Bone marrow (tissue), 2 donors: ENCODE measurements around the gene PRKCQ.

Experiments used
- DNase-seq, 2 donors: peaks; one replicate each; lab custom pipeline; 2025; lab: John Stamatoyannopoulos, UW

PRKCQ gene

GRCh38 chr10:6579904-6580278 is at the start of gene PRKCQ:
Gene PRKCQ, minus strand, starts transcription at chr10:6580276. Its CDS starts 65,141 bp downstream, at chr10:6515135.
- peak in 1 of 2 donors; percentile 60 for DNase-seq

DNA sequence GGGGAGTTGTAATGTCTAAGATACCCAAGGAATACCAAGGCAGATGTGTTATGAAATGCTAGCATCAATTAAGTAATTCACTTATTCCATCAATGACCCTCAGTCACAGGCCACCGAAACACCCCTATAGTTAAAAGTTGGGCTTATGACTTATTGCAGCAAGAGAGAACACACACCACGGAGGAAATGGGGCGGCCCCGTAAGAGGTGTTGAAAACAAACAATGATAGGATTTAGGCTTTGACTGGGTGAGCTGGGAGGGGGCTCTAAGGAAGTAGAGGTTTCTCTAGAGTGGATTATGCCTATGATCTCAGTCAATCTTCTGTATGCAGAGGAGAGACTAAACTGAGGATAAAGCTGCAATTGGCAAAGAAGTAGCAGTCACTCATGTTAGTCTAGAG is 45.4 kb upstream of the PRKCQ start:
- DNase-seq, result no peak

- DNase-seq, result no peak
Observed at GRCh38 chr10:6624392-6624791, 44.3 kb upstream of the PRKCQ start.

DNA sequence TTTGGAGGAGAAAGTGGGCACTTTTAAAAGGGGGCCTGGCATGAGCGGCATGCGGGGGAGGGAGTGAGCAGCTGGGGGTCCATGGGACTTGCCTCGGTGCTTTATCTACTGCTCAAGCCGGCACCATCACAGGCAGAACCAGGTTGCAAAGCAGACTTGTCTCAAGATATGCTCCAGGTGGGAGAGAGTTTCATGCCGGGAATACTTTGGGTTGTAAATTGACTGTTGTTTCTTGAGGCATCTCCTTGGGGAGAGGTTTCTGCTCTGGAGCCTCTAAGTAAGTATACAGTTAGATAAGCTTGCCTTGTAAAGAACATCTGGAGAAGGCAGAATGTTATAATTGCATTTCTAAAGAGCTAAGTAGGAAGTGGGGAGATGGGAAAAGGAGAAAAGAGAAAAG is 42.8 kb upstream of the PRKCQ start:
- DNase-seq, result no peak

DNA sequence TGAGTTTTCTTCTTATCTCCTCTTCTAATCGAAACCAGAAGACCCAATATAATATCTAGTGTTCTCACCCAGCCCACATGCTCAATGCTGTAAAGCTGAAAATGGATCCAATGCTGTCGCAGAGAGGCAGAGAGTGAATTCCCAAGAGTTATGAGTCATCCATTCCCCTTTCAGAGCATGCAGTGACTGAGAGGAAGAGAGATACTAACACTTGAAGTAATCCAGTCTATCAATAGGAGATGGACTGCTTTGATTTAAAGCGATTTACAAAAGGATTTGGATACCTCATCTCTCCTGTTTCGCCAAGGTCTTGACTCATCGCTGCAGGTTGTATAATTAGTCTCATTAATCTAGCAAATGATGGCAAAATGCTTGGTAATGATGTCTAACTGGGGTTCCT is 41.5 kb upstream of the PRKCQ start:
- no peak for DNase-seq

- no peak for DNase-seq
Observed at GRCh38 chr10:6619660-6620059, 39.6 kb upstream of the PRKCQ start.

GRCh38 chr10:6618340-6618739 is 38.3 kb upstream of the PRKCQ start:
- DNase-seq, result no peak

DNA sequence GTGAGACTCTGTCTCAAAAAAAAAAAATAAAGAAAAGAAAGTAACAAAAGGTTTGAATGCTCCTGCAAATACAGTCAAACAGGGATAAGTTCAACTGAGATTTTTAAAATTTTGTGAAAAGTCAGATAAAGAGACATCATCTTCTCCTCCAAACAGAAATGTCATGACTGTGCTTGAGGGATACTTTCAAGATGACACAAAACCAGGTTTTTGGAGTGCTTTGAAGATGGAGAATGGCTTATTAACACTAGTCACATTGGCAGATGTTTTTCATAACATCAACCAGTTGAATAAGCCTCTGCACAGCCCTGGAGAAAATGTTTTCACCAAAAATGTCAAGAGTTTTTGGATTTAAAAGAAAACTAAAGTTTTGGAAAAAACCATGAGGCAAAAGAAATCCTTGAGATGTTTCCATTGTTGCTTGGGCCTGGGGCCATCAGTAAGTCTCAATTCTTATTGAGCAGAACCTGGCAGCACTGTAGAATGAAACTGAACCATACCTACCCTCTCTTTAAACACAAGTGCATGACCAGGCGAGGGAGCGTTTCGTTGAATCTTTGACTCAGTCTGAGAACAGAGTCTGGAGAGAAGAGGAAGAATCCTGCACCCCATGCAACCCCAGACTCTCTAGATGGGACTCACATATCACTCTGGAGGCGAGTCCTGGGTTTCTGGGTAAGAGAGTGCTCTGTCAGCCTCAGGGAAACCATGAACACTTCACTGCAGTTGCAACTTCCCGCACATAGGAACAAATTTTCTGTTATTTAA is 37.4 kb upstream of the PRKCQ start:
- no peak for DNase-seq

GRCh38 chr10:6615971-6616370 is 35.9 kb upstream of the PRKCQ start:
- no peak for DNase-seq

- peak in 1 of 2 donors; percentile 26 for DNase-seq
Observed at GRCh38 chr10:6612371-6612770, 32.3 kb upstream of the PRKCQ start.

DNA sequence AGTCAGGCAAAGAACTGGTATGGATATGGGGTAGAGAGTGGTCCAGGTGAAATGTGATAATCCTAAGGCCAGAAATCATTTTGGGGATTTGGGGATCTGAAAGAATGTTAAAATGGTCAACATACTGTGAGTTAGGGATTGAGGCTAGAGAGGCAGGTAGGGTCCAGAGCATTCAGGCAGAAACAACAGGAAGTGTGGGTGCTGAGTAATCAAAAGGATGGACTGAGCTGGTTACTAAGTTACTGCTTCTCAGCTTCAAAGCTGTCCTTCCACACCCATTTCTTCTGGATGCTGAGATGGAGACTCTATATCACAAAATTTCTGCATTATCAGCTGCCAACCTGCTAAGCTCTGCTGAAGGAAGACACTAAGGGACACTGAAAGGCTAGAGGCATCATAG is 30.6 kb upstream of the PRKCQ start:
- no peak for DNase-seq

DNA sequence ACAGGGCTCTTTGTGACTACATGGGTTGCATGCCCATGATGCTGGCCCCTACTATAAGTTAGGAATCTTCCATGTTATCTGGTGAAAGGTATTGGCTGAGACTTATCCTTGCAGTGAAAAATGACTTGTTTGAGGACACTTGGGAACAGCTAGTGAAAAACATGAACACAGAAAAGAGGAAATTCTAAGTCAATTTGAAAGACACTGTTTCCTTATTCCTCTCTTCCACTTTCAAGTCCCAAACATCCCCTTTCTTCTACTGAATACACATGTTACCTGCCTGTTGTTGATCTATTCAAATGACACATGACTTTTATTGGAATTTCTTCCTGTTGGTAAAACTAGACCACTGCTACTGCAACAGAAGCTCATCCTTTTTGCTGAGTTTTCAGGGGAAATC is 29.5 kb upstream of the PRKCQ start:
- DNase-seq, result peak in 1 of 2 donors; percentile 6

DNA sequence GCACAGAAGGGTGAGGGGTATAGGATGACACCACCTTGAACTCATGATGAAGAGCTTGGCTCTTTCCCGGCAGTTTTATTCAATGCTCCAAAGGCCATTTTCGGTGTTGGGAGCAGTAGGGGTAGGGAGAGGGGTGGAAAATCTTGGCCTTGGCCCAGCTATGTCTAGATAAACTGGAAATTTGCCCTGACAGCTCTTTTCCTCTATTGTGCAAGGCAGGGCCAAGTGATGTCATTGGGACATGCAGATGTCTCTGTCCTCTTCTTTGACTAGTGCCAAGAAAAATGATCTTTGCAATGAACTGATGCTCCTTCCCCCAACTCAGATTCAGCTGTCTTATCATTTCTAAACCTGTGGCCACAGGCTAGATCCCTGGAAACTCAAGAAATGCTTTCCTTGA is 27.7 kb upstream of the PRKCQ start:
- DNase-seq, result no peak

DNA sequence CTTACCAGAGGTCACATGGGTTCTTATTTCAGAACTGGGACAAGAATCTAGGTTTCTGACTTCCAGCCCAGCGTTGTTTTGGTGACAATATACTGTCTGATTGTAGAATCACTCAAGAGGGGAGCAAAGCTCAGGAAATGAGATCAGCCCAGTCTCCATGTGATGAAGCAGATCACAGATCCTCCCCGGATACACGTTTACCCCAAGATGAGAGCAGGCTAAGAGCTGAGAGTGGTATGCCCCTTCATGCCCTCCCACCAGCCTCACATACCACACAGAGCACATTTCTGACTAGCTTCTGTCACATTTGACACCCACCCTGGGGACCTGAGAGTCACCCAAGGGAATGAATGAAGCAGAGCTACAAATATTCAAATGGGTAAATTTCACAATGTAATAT is 27.1 kb upstream of the PRKCQ start:
- DNase-seq, result no peak

- no peak for DNase-seq
Observed at GRCh38 chr10:6603142-6604125, 23.4 kb upstream of the PRKCQ start.

- no peak for DNase-seq
Observed at GRCh38 chr10:6602700-6603084, 22.6 kb upstream of the PRKCQ start.

GRCh38 chr10:6602026-6602699 is 22.1 kb upstream of the PRKCQ start:
- no peak for DNase-seq

DNA sequence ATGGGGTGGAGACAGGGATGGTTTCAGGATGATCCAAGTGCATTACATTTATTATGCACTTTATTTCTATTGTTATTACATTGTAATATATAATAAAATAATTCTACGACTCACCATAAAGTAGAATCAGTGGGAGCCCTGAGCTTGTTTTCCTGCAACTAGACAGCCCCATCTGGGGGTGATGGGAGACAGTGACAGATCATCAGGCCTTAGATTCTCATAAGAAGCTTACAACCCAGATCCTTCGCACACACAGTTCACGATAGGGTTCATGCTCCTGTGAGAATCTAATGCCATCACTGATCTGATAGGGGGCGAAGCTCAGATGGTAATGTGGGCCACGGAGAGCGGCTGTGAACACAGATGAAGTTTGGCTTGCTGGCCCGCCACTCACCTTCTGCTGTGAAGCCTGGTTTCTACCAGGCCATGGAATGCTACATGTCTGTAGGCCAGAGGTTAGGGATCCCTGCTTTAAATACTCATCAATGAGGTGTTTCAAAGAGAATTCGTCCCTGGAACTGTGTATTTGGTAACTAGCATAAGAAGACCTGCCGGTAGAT is 21.2 kb upstream of the PRKCQ start:
- no peak for DNase-seq

DNA sequence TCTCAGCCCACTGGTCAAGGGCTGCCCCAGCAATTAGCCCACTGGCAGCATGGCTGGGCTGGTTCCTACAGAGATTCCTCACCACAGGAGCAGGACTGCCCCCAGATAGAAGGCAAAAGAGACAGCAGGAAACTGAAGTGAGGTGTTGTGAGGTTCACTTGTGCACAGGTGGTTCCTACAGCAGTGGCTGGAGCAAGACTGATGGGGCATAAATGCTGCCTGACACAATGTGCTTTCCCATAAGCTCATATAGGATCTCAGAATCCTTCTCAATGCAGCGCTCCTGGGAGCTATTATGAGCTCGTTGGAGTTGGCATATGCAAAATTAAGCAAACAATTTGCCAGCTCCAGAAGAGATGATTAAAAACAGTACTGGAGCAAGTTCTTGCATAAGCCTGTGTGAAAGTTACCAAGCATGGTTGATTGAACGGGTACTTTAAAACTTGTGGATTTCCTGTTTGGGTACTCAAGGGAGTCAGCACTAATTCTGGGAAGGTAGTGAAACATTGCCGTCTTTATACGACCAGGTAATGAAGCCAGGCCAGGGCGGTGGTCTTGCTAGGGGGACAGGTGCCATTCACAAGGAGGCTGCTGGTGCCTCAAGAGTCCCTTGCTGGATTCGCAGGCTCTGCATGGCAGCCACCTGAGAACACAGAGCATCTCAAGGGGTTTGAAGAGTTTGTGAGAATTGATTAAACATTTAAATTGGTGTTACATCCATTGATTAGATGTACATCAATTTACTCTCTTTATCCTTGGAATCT is 20.3 kb upstream of the PRKCQ start:
- no peak for DNase-seq

DNA sequence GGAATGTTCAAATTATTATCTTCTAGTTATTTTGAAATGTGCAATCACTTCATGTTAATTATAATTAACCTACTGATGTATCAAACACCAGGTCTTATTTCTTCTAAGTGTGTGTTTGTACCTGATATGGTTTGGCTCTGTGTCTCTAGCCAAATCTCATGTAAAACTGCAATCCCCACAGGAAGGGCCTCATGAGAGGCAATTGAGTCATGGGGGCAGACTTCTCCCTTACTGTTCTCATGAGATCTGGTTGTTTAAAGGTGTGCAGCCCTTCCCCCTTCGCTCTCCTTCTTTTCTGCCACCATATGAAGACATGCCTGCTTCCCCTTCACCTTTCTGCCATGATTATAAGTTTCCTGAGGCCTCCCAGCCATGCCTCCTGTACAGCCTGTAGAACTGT is 18.6 kb upstream of the PRKCQ start:
- DNase-seq, result no peak

- no peak for DNase-seq
Observed at GRCh38 chr10:6597478-6597877, 17.4 kb upstream of the PRKCQ start.
